Adrenal gland (tissue), 12 donors: ENCODE data around the gene BBS1. TPM values are rescaled to one million over a fixed set of nuclear protein-coding genes. Genes with fewer than 3 reads are reported as not detected.

ENCODE experiments used
- DNase-seq, 7 donors: peaks; one replicate each; pipeline ENCODE4 v3.0.0-alpha.2; 2019 to 2020
- H3K27ac ChIP-seq, 5 donors: fragments of 200-600 bp; sonication (generic) in 4 of 5; 1 replicate in 3 of 5; 2 replicates in 2 of 5; pipeline versions ENCODE4 v1.5.1 to v1.8.0; 2016 to 2020; ENCODE audit warnings: mild to moderate bottlenecking in 1 of 5
- H3K27me3 ChIP-seq: fragments of 200-600 bp; 2 replicates; pipeline ENCODE4 v1.8.0; 2021
- H3K36me3 ChIP-seq, 2 donors: fragments of 200-600 bp; replicated peaks in 1 of 2; 1 replicate in 1 of 2; 2 replicates in 1 of 2; pipeline versions ENCODE4 v1.5.1 to v1.8.0; 2018 to 2022
- H3K4me1 ChIP-seq, 2 donors: fragments of 200-600 bp; replicated peaks in 1 of 2; 1 replicate in 1 of 2; 2 replicates in 1 of 2; pipeline versions ENCODE4 v1.5.1 to v1.8.0; 2018 to 2021
- H3K4me3 ChIP-seq, 4 donors: fragments of 200-600 bp; sonication (generic) in 3 of 4; one replicate each; pipeline ENCODE4 v1.5.1; 2016 to 2018
- H3K9me3 ChIP-seq, 3 donors: fragments of 200-600 bp; sonication (generic) in 1 of 3; replicated peaks in 1 of 3; 1 replicate in 2 of 3; 2 replicates in 1 of 3; pipeline versions ENCODE4 v1.5.1 to v1.8.0; 2016 to 2021
- POLR2A ChIP-seq, 2 donors: fragments of 450-650 bp; IDR thresholded peaks; one replicate each; pipeline ENCODE4 v1.6.1; 2017; ENCODE audit warnings: antibody characterized with exemption in 2 of 2, mild to moderate bottlenecking in 2 of 2, moderate library complexity in 1 of 2
- WGBS, 4 donors: extraction: QIAGEN DNeasy Blood & Tissue Kit in 2 of 4; methylation state at CpG; one replicate each; pipeline versions ENCODE4 v1.1.5 to v1.1.7; 2013 to 2017; 5-methylcytosine and 5-hydroxymethylcytosine counted together
- intact Hi-C, 2 donors: fragments of 100-400 bp; cut with DNase I; formaldehyde crosslinking; loops; one replicate each; pipeline versions ENCODE4 v1.14.1 to v1.15.0; 2022 to 2023
- polyA plus RNA-seq, 3 donors: library from polyadenylated mRNA; stranded (reverse); fragments of 200-250 nt in 2 of 3; fragments of 350-450 nt in 1 of 3; fragmentation: Illumina TruSeq in 1 of 3; extraction: RNeasy Lipid Tissue Mini Kit (QIAGEN cat#74804) in 1 of 3; gene quantifications; one replicate each; pipeline ENCODE4 v1.2.3, GENCODE V29; 2013 to 2014
- total RNA-seq, 9 donors: library from RNA; depleted of rRNA in 4 of 9; stranded (reverse); fragments of >200 nt in 4 of 9; fragments of 120-200 nt in 1 of 9; fragmentation: NEBNext Ultra II Directional in 1 of 9; extraction: Animal tissue kit (Norgen Biotek cat#: 25700) in 1 of 9; gene quantifications; one replicate each; pipeline versions ENCODE4 v1.1.0 to v1.2.4, GENCODE V29; 2013 to 2023
- TF ChIP-seq, protein P1 (sequence below), 6 experiments: fragments of 450-650 bp in 4 of 6; fragments of 200-600 bp in 2 of 6; sonication (generic) in 1 of 6; IDR thresholded peaks; 1 replicate in 5 of 6; 2 replicates in 1 of 6; pipeline versions ENCODE4 v1.5.1 to v1.8.0; 2016 to 2021; ENCODE audit warnings: antibody characterized with exemption in 6 of 6, mild to moderate bottlenecking in 2 of 6, moderate library complexity in 1 of 6
- donor health status: healthy with polysubstance abuse.
- donor health status: Bipolar disorder and iron deficiency.
- donor health status: DM: yes; HTN: yes; CAD: no.
- donor health status: DM: no; HTN: no; CAD: no.
- donor health status: DM: no; HTN: no; CAD: no.
- donor health status: DM: yes; HTN: yes; CAD: no.

Gene BBS1
- total and polyA plus RNA-seq, 12 donors = 24.1 to 132 (median 50.5) TPM

DNA sequence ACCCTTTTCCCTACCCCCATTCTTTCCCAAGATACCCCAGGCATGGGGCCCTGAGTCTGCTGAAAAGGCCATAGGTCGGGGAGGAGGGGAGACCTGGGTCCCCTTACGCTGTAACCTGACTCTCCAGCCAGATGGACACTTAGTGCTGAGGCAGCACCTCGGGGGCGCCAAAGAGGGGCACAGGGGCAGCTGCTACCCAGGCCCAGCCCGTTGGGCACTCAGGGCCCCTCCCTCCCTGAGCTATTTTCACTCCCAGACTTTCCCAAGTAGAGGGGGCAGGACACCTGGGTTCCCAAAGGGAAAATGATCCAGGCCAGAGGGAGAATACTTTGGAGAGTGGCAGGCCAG, 37.2 kb downstream of the BBS1 start:
- no peaks in the 10 kb centered on the region for H3K27me3 ChIP-seq
- H3K27ac ChIP-seq = no peak overlapping the region
- DNase-seq = no peak
- intact Hi-C loops = loop anchor here in 1 of 2 donors (10.0 kb wide), 1 partner anchor 63 kb away; the partner anchor contains the start of gene DPP3
- H3K9me3 ChIP-seq = no peaks in the 10 kb centered on the region
- 33 to 100% (median 52%) methylated on average over 1 to 5 of the region's 5 CpGs for WGBS, 4 donors
- H3K36me3 ChIP-seq = no peaks in the 10 kb centered on the region
- H3K4me1 ChIP-seq = peaks cover 10 to 18% of the 10 kb centered on the region in 2 donors
- no peak overlapping the region for H3K4me3 ChIP-seq
- TF ChIP-seq POLR2A (IDR thresholded peaks at IDR 0.05) = no peak
- TF ChIP-seq, protein P1, sequence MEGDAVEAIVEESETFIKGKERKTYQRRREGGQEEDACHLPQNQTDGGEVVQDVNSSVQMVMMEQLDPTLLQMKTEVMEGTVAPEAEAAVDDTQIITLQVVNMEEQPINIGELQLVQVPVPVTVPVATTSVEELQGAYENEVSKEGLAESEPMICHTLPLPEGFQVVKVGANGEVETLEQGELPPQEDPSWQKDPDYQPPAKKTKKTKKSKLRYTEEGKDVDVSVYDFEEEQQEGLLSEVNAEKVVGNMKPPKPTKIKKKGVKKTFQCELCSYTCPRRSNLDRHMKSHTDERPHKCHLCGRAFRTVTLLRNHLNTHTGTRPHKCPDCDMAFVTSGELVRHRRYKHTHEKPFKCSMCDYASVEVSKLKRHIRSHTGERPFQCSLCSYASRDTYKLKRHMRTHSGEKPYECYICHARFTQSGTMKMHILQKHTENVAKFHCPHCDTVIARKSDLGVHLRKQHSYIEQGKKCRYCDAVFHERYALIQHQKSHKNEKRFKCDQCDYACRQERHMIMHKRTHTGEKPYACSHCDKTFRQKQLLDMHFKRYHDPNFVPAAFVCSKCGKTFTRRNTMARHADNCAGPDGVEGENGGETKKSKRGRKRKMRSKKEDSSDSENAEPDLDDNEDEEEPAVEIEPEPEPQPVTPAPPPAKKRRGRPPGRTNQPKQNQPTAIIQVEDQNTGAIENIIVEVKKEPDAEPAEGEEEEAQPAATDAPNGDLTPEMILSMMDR (IDR thresholded peaks at IDR 0.05) = no peak

DNA sequence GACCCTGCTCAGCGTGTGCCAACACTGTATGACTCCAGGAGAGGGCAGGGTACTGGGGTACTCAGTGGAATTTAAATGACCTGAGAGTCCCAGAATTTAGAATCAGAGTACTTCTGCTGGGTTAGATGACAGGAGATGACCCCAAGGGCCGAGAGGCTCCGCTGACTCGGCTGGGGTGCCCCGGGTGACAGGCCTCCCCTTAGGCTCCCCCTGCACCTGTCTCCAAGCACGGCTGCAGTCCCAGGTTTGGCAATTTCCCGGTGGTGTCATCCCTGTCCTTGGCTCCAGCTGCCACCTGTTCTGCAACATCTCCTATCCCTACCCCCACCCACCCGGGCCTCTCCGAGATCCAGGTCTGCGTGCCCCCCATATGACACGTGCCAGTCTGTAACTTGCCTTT, 37.6 kb downstream of the BBS1 start:
- no peak for DNase-seq
- H3K9me3 ChIP-seq = no peaks in the 10 kb centered on the region
- intact Hi-C loops = loop anchor here in 1 of 2 donors (10.0 kb wide), 1 partner anchor 63 kb away; the partner anchor contains the start of gene DPP3
- H3K36me3 ChIP-seq = no peaks in the 10 kb centered on the region
- H3K27ac ChIP-seq = no peak overlapping the region
- H3K4me3 ChIP-seq = no peak overlapping the region
- WGBS, 4 donors = 50 to 72% (median 53%) methylated on average over 3 to 11 of the region's 11 CpGs
- TF ChIP-seq, protein P1 (IDR thresholded peaks at IDR 0.05) = no peak
- no peak for TF ChIP-seq POLR2A (IDR thresholded peaks at IDR 0.05)
- H3K27me3 ChIP-seq = no peaks in the 10 kb centered on the region
- H3K4me1 ChIP-seq = peaks cover 10 to 18% of the 10 kb centered on the region in 2 donors

DNA sequence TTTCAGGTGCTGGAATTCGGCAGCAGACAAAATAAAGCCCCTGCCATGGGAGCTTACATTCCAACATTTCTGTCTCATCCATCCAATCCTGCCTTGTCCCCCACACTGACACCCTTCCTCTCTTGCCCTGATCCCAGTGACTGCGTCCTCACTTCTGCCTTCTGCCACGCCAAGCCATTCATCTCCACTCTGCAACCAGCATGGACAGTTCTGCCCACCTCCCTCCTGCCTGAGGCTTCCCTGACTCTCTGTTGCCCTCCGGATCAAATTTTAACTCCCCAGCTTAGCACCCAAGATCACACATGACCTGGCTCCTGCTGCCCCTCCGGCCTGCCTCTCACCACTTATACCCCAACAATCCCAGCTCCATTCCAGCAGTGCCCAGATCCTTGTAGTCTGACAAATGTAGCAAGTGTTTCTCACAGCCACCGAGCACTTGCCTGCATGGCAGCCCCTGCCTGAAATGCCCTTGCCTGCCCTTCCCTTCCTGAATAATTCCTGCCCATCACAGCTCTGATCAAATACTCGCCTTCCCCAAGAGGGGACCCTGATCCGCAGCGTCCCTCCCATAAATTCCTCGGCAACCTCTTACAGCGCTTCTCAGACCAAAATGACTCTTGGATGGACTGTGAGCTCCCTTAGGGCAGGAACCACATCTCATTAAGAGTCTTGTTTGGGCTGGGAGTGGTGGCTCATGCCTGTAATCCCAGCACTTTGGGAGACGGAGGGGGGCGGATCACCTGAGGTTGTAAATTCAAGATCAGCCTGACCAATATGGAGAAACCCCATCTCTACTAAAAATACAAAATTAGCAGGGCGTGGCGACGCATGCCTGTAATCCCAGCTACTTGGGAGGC, 38.6 kb downstream of the BBS1 start:
- TF ChIP-seq, protein P1 (IDR thresholded peaks at IDR 0.05) = no peak
- TF ChIP-seq POLR2A (IDR thresholded peaks at IDR 0.05) = no peak
- no peaks in the 10 kb centered on the region for H3K36me3 ChIP-seq
- DNase-seq = no peak
- WGBS, 4 donors = 59 to 62% (median 60%) methylated on average over 16 of the region's 16 CpGs
- H3K4me1 ChIP-seq = peaks cover 10 to 12% of the 10 kb centered on the region in 2 donors
- H3K27ac ChIP-seq = no peak overlapping the region
- no peaks in the 10 kb centered on the region for H3K27me3 ChIP-seq
- no peak overlapping the region for H3K4me3 ChIP-seq
- H3K9me3 ChIP-seq = no peaks in the 10 kb centered on the region
- intact Hi-C loops = loop anchor here in 1 of 2 donors (10.0 kb wide), 1 partner anchor 64 kb away; the partner anchor contains the start of gene DPP3

DNA sequence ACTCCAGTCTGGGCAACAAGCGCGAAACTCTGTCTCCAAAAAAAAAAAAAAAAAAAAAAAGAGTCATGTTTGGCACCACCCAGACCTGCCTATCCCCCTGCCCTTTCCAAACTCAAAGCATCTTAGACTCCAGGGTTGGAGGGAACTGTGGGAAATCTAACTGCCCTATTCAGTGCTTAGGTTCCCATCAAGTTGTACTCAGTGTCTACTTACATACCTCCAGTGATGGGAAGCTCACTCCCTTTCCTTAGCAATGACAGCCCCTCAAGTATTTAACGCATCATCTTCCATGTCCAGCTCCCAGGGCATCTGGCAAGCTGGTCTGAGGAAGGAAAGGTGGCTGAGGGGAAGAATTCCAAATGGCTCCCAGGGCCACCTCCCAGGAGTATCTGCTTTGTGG, 39.3 kb downstream of the BBS1 start:
- H3K4me3 ChIP-seq = no peak overlapping the region
- TF ChIP-seq POLR2A (IDR thresholded peaks at IDR 0.05) = no peak
- TF ChIP-seq, protein P1 (IDR thresholded peaks at IDR 0.05) = no peak
- no peak overlapping the region for H3K27ac ChIP-seq
- WGBS, 4 donors = 88 to 91% (median 90%) methylated on average over 3 of the region's 3 CpGs
- intact Hi-C loops = loop anchor here in 1 of 2 donors (10.0 kb wide), 1 partner anchor 65 kb away; the partner anchor contains the start of gene DPP3
- H3K36me3 ChIP-seq = no peaks in the 10 kb centered on the region
- DNase-seq = no peak
- peaks cover 10% of the 10 kb centered on the region in 2 donors for H3K4me1 ChIP-seq
- no peaks in the 10 kb centered on the region for H3K27me3 ChIP-seq
- no peaks in the 10 kb centered on the region for H3K9me3 ChIP-seq
